ENCODE data around the gene LPCAT3. TPM values are rescaled to one million over a fixed set of nuclear protein-coding genes. Genes with fewer than 3 reads are reported as not detected.
A peak's percentile ranks its signal among the peaks of the same experiment; 100 is the strongest.

LPCAT3 gene
- total and polyA plus RNA-seq, 4 donors: 45.4 to 78.6 (median 56.2) TPM

DNA sequence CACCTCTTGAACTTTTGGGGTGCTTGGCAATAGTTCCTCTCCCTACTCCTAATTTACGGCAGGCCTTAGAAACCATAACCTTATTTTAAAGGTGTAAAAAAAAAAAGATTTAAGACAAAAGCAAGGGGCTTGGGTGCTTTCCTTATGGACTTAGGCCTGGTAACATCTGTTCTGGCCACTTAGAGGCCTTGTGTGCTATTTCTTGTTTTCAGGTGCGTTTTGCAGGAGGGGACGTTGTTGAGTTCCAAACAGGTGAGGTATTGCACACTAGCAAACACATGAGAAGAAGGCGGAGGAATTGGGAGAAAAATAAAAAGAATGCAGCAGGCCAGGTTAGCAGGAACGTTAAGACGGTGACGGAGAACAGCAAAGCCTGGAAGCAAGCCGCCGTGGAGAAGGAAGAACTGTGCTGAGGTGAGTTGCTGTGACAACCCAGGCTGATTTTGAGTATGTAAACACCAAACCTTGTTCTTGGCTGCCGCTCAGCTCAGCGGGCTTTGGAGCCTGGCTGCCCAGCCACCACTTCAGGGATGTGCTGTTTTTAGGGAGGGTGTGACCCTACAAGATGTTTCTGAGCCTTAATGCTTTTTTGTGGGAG is 30.2 kb downstream of the LPCAT3 start:
- peak; percentile 65 to 84 (median 70) for DNase-seq
- no peak overlapping the region for H3K4me3 ChIP-seq
- peak overlapping the region in 1 of 2 donors; percentile 93 for H3K27ac ChIP-seq (ENCODE audit: low read depth in 1 of 2, low read length in 1 of 2)
- 69 to 88% methylated on average over 11 of the region's 11 CpGs for WGBS, 2 donors
- H3K36me3 ChIP-seq (ENCODE audit: control insufficient read depth in 4 of 4, insufficient read depth in 4 of 4, low read length in 4 of 4): peaks cover 2 to 14% (median 7%) of the 10 kb centered on the region in 4 donors
- ATAC-seq (ENCODE audit: insufficient read depth, low FRiP score): peak; percentile 84
- H3K9ac ChIP-seq (ENCODE audit: insufficient read depth in 1 of 2, low read length in 2 of 2): peak overlapping the region; percentile 16 to 72
- H3K9me3 ChIP-seq (ENCODE audit: control insufficient read depth in 4 of 4, insufficient read depth in 3 of 4, low read length in 3 of 4): no peaks in the 10 kb centered on the region
- H3K4me1 ChIP-seq (ENCODE audit: control insufficient read depth in 5 of 5, insufficient read depth in 5 of 5, low read length in 5 of 5): peaks cover 0 to 3% (median 0%) of the 10 kb centered on the region in 5 donors
- TF ChIP-seq, protein P1, sequence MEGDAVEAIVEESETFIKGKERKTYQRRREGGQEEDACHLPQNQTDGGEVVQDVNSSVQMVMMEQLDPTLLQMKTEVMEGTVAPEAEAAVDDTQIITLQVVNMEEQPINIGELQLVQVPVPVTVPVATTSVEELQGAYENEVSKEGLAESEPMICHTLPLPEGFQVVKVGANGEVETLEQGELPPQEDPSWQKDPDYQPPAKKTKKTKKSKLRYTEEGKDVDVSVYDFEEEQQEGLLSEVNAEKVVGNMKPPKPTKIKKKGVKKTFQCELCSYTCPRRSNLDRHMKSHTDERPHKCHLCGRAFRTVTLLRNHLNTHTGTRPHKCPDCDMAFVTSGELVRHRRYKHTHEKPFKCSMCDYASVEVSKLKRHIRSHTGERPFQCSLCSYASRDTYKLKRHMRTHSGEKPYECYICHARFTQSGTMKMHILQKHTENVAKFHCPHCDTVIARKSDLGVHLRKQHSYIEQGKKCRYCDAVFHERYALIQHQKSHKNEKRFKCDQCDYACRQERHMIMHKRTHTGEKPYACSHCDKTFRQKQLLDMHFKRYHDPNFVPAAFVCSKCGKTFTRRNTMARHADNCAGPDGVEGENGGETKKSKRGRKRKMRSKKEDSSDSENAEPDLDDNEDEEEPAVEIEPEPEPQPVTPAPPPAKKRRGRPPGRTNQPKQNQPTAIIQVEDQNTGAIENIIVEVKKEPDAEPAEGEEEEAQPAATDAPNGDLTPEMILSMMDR (IDR thresholded peaks at IDR 0.05; ENCODE audit: control extremely low read depth, extremely low read depth): no peak
- H3K27me3 ChIP-seq (ENCODE audit: control insufficient read depth in 3 of 3, insufficient read depth in 3 of 3, low read length in 2 of 3): no peaks in the 10 kb centered on the region

DNA sequence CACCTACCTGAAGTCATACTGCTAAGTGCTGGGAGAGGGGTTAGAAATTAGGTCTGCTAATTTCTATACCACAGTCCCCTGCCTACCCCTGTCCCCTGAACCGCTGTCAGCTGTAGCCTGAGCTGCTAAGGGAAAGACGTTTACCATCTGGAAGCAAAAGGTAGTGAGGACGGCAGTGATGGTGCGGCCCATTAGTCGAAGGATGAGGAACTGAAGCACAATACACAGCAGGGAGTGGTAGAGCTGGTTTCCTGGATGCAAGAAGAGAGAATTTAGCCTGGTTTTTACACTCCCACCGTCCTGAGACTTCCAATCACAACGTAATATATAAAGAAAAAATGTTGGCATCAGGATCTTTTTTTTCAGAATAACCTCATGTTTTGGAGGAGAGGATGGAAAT is 35.7 kb downstream of the LPCAT3 start:
- H3K9ac ChIP-seq (ENCODE audit: insufficient read depth in 1 of 2, low read length in 2 of 2): no peak overlapping the region
- ATAC-seq (ENCODE audit: insufficient read depth, low FRiP score) (no peak), DNase-seq (no peak)
- TF ChIP-seq, protein P1 (IDR thresholded peaks at IDR 0.05; ENCODE audit: control extremely low read depth, extremely low read depth): no peak
- H3K4me1 ChIP-seq (ENCODE audit: control insufficient read depth in 5 of 5, insufficient read depth in 5 of 5, low read length in 5 of 5): peaks cover 0 to 11% (median 0%) of the 10 kb centered on the region in 5 donors
- H3K27me3 ChIP-seq (ENCODE audit: control insufficient read depth in 3 of 3, insufficient read depth in 3 of 3, low read length in 2 of 3): no peaks in the 10 kb centered on the region
- no peaks in the 10 kb centered on the region for H3K9me3 ChIP-seq (ENCODE audit: control insufficient read depth in 4 of 4, insufficient read depth in 3 of 4, low read length in 3 of 4)
- no peak overlapping the region for H3K4me3 ChIP-seq
- peaks cover 14 to 37% (median 36%) of the 10 kb centered on the region in 4 donors for H3K36me3 ChIP-seq (ENCODE audit: control insufficient read depth in 4 of 4, insufficient read depth in 4 of 4, low read length in 4 of 4)
- WGBS, 2 donors: 88 to 91% methylated on average over 7 of the region's 7 CpGs
- peak overlapping the region in 1 of 2 donors; percentile 48 for H3K27ac ChIP-seq (ENCODE audit: low read depth in 1 of 2, low read length in 1 of 2)

- H3K27ac ChIP-seq (ENCODE audit: low read depth in 1 of 2, low read length in 1 of 2): peak overlapping the region in 1 of 2 donors; percentile 73
- peaks cover 0 to 12% (median 0%) of the 10 kb centered on the region in 5 donors for H3K4me1 ChIP-seq (ENCODE audit: control insufficient read depth in 5 of 5, insufficient read depth in 5 of 5, low read length in 5 of 5)
- 87 to 95% methylated on average over 7 to 10 of the region's 10 CpGs for WGBS, 2 donors
- no peak for ATAC-seq (ENCODE audit: insufficient read depth, low FRiP score)
- no peaks in the 10 kb centered on the region for H3K9me3 ChIP-seq (ENCODE audit: control insufficient read depth in 4 of 4, insufficient read depth in 3 of 4, low read length in 3 of 4)
- no peak for DNase-seq
- H3K9ac ChIP-seq (ENCODE audit: insufficient read depth in 1 of 2, low read length in 2 of 2): no peak overlapping the region
- TF ChIP-seq, protein P1 (IDR thresholded peaks at IDR 0.05; ENCODE audit: control extremely low read depth, extremely low read depth): no peak
- no peaks in the 10 kb centered on the region for H3K27me3 ChIP-seq (ENCODE audit: control insufficient read depth in 3 of 3, insufficient read depth in 3 of 3, low read length in 2 of 3)
- peaks cover 22 to 45% (median 42%) of the 10 kb centered on the region in 4 donors for H3K36me3 ChIP-seq (ENCODE audit: control insufficient read depth in 4 of 4, insufficient read depth in 4 of 4, low read length in 4 of 4)
- no peak overlapping the region for H3K4me3 ChIP-seq
Observed at GRCh38 chr12:6981152-6982052, 36.9 kb downstream of the LPCAT3 start.
